Mesothelial cell of epicardium (in vitro differentiated cells): Measurements from ENCODE around the gene POU5F1. TPM values are rescaled to one million over a fixed set of nuclear protein-coding genes. Genes with fewer than 3 reads are reported as not detected.

Experiments
- DNase-seq, 2 experiments: peaks; one replicate each; pipeline ENCODE4 v3.0.0; 2021; ENCODE audit warnings: low spot score in 2 of 2; ENCODE audit not compliant: unreplicated experiment in 2 of 2
- H3K27ac Mint-ChIP-seq: 2 replicates; pipeline ENCODE4 v1.8.0; 2021; ENCODE audit warnings: mixed read lengths
- H3K27me3 Mint-ChIP-seq: 2 replicates; pipeline ENCODE4 v1.8.0; 2021; ENCODE audit warnings: low read depth, mixed read lengths
- H3K36me3 Mint-ChIP-seq: 2 replicates; pipeline ENCODE4 v1.8.0; 2021; ENCODE audit warnings: mixed read lengths
- H3K4me1 Mint-ChIP-seq: 2 replicates; pipeline ENCODE4 v1.8.0; 2021; ENCODE audit warnings: mixed read lengths
- H3K4me3 Mint-ChIP-seq: 2 replicates; pipeline ENCODE4 v1.8.0; 2021; ENCODE audit warnings: mild to moderate bottlenecking, moderate library complexity, mixed read lengths
- H3K9me3 Mint-ChIP-seq: 2 replicates; pipeline ENCODE4 v1.8.0; 2021; ENCODE audit warnings: mixed read lengths
- total RNA-seq: library from RNA; stranded (reverse); gene quantifications from 3 replicates; pipeline ENCODE4 v1.2.1, GENCODE V29; 2021
- TF ChIP-seq, protein P1 (sequence below): fragments of 200-600 bp; sonication (generic); IDR thresholded peaks from one replicate; pipeline ENCODE4 v1.5.0; 2021; ENCODE audit warnings: antibody characterized with exemption; ENCODE audit not compliant: unreplicated experiment

POU5F1 gene
- total RNA-seq, 1 donor from 2014 or later, result not detected

DNA sequence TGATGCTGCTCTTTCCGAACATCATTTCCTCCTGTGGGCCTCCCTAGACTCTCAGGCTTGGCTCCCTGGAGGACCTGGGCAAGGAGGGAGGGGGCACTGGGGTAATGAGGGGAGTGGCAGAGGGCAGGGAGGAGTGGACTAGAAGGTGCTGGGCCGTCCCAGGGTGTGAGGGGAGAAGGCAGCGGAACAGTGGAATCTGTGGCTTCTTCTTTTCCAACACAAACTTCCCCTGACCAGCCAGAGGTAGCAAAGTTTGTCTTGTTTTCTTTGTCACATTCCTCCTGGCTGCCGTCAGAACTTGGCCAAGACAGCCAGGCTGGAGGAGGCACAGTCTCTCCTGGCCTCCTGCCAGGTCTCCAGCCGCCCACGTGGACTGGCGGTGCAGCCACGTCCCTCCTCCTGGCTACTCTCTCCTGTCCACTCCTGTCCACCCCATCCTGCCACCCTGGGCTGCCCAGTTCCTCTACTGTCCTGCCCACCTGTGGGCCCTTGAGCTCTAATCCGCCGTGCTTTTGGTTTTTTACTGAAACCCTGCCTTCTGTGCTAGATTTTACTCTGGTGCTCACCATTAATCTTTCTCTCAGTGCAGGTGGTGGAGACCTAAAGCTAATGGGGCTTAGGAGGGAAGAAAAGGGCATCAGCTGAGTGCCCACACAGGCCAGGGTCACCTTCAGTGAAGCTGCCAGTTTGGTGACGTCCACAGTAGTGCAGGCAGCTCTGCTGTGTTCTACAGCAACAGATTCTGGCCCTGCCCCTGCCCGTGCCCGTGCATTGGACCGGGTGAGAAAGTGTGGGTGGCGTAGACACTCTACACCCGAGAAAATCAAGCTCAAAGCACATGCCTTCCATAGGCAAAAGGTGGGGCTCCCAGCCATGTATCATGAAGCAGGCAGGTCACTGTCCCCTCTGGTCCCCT, 47.4 kb downstream of the POU5F1 start:
- TF ChIP-seq, protein P1, sequence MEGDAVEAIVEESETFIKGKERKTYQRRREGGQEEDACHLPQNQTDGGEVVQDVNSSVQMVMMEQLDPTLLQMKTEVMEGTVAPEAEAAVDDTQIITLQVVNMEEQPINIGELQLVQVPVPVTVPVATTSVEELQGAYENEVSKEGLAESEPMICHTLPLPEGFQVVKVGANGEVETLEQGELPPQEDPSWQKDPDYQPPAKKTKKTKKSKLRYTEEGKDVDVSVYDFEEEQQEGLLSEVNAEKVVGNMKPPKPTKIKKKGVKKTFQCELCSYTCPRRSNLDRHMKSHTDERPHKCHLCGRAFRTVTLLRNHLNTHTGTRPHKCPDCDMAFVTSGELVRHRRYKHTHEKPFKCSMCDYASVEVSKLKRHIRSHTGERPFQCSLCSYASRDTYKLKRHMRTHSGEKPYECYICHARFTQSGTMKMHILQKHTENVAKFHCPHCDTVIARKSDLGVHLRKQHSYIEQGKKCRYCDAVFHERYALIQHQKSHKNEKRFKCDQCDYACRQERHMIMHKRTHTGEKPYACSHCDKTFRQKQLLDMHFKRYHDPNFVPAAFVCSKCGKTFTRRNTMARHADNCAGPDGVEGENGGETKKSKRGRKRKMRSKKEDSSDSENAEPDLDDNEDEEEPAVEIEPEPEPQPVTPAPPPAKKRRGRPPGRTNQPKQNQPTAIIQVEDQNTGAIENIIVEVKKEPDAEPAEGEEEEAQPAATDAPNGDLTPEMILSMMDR, result no peak
- Mint-ChIP-seq H3K9me3 (no peaks in the 10 kb centered on the region), H3K27ac (peak overlapping the region; percentile 96), H3K27me3 (peaks cover 9% of the 10 kb centered on the region), H3K36me3 (no peaks in the 10 kb centered on the region), H3K4me3 (no peak overlapping the region), H3K4me1 (peaks cover 34% of the 10 kb centered on the region)
- DNase-seq, result peak; percentile 67 to 82

DNA sequence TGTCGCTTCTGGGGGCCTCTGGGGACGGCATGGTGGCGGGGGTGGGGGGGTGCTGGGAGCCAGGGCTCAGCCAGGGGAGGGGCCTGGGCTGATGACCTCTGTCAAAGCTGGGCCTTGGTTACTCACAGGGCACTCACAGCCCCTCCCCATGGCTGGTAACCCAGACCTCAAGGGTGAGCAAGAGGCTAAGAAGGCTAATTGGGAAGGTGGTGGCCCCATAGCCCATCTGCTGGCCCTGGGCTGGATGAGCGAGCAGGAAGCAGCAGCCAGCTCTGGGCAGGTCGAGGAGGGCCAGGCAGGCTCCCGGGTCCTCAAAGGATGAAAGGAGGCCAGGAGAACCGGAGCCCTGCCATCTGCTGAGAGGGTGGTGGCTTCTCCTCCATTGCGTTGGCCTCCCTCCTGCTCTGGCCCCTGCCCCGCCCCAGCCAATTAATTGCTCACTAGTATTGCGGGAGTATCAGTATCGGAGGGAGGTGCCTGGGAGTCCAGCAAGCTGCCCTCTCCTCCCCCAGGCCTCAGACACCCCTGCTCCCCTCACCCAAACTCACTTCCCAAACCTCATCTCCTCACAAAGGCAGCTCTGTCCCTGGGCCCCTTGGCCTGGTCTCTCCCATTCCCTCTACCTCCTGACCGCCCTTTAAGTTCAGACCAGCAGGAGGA, 49.2 kb downstream of the POU5F1 start:
- H3K4me3 Mint-ChIP-seq, result no peak overlapping the region
- TF ChIP-seq, protein P1, result no peak

DNA sequence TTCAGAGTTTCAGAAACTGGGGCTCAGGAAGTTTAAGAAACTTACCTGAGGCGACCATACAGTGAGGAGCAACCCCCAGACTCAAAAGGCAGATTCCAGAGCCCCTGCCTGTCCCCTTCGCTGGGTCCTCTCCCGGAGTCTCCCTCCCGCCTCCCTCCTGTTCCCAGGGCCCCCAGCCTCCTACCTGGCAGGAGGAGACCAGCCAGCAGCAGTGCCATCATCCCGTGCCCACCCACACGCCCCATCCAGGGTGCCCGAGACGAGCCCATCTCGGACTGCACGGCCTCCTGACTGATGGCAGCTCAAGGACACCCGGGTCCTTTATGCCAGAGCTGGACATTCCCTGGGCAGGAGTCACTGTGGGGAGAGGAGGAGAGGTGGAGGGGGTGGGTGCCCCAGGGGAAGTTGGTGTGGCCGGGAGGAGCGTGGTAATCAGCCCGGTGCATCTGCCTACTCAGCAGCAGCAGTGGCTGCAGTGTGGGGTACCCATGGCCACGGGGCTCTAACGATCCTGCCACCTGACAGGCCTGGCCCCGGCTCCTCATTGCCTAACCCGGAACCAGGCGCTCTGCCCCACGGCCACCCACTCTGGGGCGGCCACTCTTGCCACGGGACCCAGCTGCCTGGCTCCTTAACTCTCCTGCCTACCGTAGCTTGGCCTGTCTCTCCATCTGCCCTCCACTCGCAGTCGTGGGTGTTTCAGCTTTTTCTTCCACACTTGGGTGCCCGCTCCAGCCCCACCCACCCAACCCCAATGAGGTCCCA, 50.1 kb downstream of the POU5F1 start, which contains the start of gene CDSN:
Gene CDSN, minus strand, starts transcription at position 296 of the 765 bp plus-strand sequence. Its CDS starts 27 bp downstream, at position 269.
- no peaks in the 10 kb centered on the region for H3K36me3 Mint-ChIP-seq
- TF ChIP-seq, protein P1, result no peak
- no peak for DNase-seq
- H3K9me3 Mint-ChIP-seq, result no peaks in the 10 kb centered on the region
- H3K27ac Mint-ChIP-seq, result no peak within 1 kb of the TSS
- H3K4me1 Mint-ChIP-seq, result peaks cover 27% of the 10 kb centered on the region
- H3K27me3 Mint-ChIP-seq, result peaks cover 20% of the 10 kb centered on the region
- H3K4me3 Mint-ChIP-seq, result no peak within 1 kb of the TSS

More for the DNA sequence above, 49.2 kb downstream of the POU5F1 start:
- Mint-ChIP-seq H3K36me3 (no peaks in the 10 kb centered on the region), H3K27ac (peak overlapping the region; percentile 47), H3K27me3 (peaks cover 11% of the 10 kb centered on the region), H3K4me1 (peaks cover 25% of the 10 kb centered on the region), H3K9me3 (no peaks in the 10 kb centered on the region)
- no peak for DNase-seq

DNA sequence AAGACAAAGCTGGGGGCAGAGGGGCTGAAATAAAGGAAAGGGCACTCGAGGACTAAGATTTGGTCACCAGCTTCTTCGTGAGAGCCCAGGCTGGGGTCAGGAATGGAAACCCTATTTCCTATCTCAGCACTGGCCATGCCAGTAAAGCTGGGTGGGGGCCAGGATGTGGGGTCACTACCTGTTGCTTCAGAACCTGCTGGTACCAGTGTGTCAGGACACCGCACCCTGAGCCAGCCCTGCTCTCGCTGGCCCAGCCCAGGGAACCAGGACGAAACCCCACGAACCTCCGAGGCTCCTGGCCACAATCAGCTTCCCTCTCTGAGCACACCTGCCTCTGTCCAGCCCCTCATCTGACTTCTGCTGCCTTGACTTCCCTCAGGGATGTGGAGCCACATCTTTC, 52.3 kb downstream of the POU5F1 start:
- Mint-ChIP-seq H3K9me3 (no peaks in the 10 kb centered on the region), H3K4me3 (no peak overlapping the region), H3K27ac (no peak overlapping the region), H3K27me3 (peaks cover 25% of the 10 kb centered on the region), H3K36me3 (no peaks in the 10 kb centered on the region), H3K4me1 (peaks cover 25% of the 10 kb centered on the region)
- TF ChIP-seq, protein P1, result no peak
- DNase-seq, result no peak

DNA sequence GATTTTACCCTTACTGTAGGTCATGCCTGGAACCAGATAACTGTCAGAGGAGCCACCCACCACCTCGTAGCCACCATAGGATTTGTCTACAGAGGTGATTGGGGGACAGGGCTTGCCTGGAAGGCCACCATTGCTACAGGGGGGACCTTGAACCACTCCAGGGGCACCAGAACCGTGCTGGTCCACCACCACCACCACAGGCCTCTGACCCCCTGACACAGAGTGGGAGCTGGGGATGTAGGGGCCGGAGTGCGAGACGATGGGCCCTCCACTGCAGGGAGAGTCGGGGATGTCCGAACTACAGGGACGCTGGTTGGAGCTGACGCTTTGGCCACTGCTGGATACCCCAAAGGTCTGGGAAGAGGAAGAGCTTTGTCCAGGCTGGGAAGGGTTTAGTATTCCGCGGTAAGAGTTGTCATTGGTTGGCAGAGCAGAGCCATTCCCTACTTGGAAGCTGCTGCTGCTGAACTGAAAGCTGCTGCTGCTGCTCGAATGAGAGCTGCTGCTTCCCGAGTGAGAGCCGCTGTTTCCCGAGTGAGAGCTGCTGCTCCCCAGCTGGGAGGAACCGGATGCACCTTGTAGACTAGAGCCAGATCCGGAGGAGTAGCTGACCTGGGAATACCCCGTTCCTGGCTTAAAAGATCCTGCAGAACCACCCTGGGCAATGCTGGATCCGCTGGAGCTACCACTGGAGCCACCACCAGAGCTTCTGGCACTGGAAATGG, 53.7 kb downstream of the POU5F1 start:
- TF ChIP-seq, protein P1, result no peak
- H3K36me3 Mint-ChIP-seq, result no peaks in the 10 kb centered on the region
- no peak for DNase-seq
- no peak overlapping the region for H3K4me3 Mint-ChIP-seq
- no peaks in the 10 kb centered on the region for H3K9me3 Mint-ChIP-seq
- H3K4me1 Mint-ChIP-seq, result peaks cover 18% of the 10 kb centered on the region
- H3K27me3 Mint-ChIP-seq, result peaks cover 31% of the 10 kb centered on the region
- no peak overlapping the region for H3K27ac Mint-ChIP-seq
